Uterus (tissue), 4 donors: ENCODE results near the gene SLC25A28. TPM values are rescaled to one million over a fixed set of nuclear protein-coding genes. Genes with fewer than 3 reads are reported as not detected.
"Not testable (repeated sequence)": the region's sequence is repeated elsewhere in the genome, so short reads cannot be mapped to it uniquely, and the experiment has no call there.

Experiments
- DNase-seq, 2 donors: peaks; one replicate each; pipeline ENCODE4 v3.0.0-alpha.2; 2019 to 2020
- H3K27ac ChIP-seq, 2 donors: fragments of 200-600 bp; sonication (generic); 1 replicate in 1 of 2; 2 replicates in 1 of 2; pipeline ENCODE4 v1.5.1; 2016 to 2018
- H3K27me3 ChIP-seq, 2 donors: fragments of 200-600 bp; sonication (generic); one replicate each; pipeline ENCODE4 v1.5.1; 2018 to 2019; ENCODE audit warnings: control low read depth in 1 of 2
- H3K36me3 ChIP-seq, 2 donors: fragments of 200-600 bp; sonication (generic); one replicate each; pipeline ENCODE4 v1.5.1; 2019; ENCODE audit warnings: control low read depth in 1 of 2
- H3K4me1 ChIP-seq, 2 donors: fragments of 200-600 bp; sonication (generic); one replicate each; pipeline ENCODE4 v1.5.1; 2018 to 2019; ENCODE audit warnings: control low read depth in 1 of 2
- H3K4me3 ChIP-seq, 2 donors: fragments of 200-600 bp; sonication (generic); 1 replicate in 1 of 2; 2 replicates in 1 of 2; pipeline ENCODE4 v1.5.1; 2018 to 2019; ENCODE audit warnings: mild to moderate bottlenecking in 1 of 2
- H3K9me3 ChIP-seq, 2 donors: fragments of 200-600 bp; sonication (generic); one replicate each; pipeline ENCODE4 v1.5.1; 2019; ENCODE audit warnings: control low read depth in 1 of 2
- CTCF ChIP-seq, 4 experiments: fragments of 200-600 bp in 2 of 4; fragments of 450-650 bp in 2 of 4; sonication (generic) in 2 of 4; IDR thresholded peaks; one replicate each; pipeline ENCODE4 v1.5.1; 2016 to 2019; ENCODE audit warnings: antibody characterized with exemption in 4 of 4, mild to moderate bottlenecking in 2 of 4, moderate library complexity in 1 of 4
- POLR2A ChIP-seq, 2 donors: fragments of 450-650 bp; IDR thresholded peaks; one replicate each; pipeline ENCODE4 v1.6.1; 2016; ENCODE audit warnings: antibody characterized with exemption in 2 of 2, mild to moderate bottlenecking in 1 of 2, moderate library complexity in 1 of 2
- intact Hi-C: fragments of 100-400 bp; cut with DNase I; formaldehyde crosslinking; loops from one replicate; pipeline ENCODE4 v1.15.1; 2023; ENCODE audit warnings: low total_unique reads
- total RNA-seq, 4 donors: library from RNA; depleted of rRNA in 3 of 4; stranded (reverse); fragments of >200 nt in 3 of 4; gene quantifications; one replicate each; pipeline versions ENCODE4 v1.1.0 to v1.2.4, GENCODE V29; 2014 to 2023
- donor health status: DM: yes; HTN: yes; CAD: no.

Gene SLC25A28
- total RNA-seq, 4 donors from 2014 or later, result 11.0 to 72.4 (median 38.8) TPM

- no peaks in the 10 kb centered on the region for H3K4me1 ChIP-seq
- no peak for DNase-seq
- no peak for TF ChIP-seq POLR2A (IDR thresholded peaks at IDR 0.05)
- no peak for TF ChIP-seq CTCF (IDR thresholded peaks at IDR 0.05)
Measured at GRCh38 chr10:99598011-99598410, 22.2 kb downstream of the SLC25A28 start.

GRCh38 chr10:99596708-99597107 lies 23.5 kb downstream of the SLC25A28 start:
- H3K27me3 ChIP-seq, H3K27ac ChIP-seq, H3K9me3 ChIP-seq, DNase-seq, H3K4me3 ChIP-seq, H3K36me3 ChIP-seq, H3K4me1 ChIP-seq, intact Hi-C loops: not testable (repeated sequence)

More at GRCh38 chr10:99598011-99598410, 22.2 kb downstream of the SLC25A28 start:
- no peaks in the 10 kb centered on the region for H3K27me3 ChIP-seq
- no peak overlapping the region for H3K4me3 ChIP-seq
- no peak overlapping the region for H3K27ac ChIP-seq
- H3K9me3 ChIP-seq, result no peaks in the 10 kb centered on the region
- intact Hi-C loops, result no loop called here
- no peaks in the 10 kb centered on the region for H3K36me3 ChIP-seq

GRCh38 chr10:99595770-99596465 lies 24.3 kb downstream of the SLC25A28 start:
- intact Hi-C loops, result no loop called here
- H3K27me3 ChIP-seq, result no peaks in the 10 kb centered on the region
- TF ChIP-seq CTCF (IDR thresholded peaks at IDR 0.05), result no peak
- no peak for TF ChIP-seq POLR2A (IDR thresholded peaks at IDR 0.05)
- H3K36me3 ChIP-seq, result no peaks in the 10 kb centered on the region
- DNase-seq, result no peak
- H3K4me1 ChIP-seq, result no peaks in the 10 kb centered on the region
- no peak overlapping the region for H3K27ac ChIP-seq
- H3K4me3 ChIP-seq, result no peak overlapping the region
- no peaks in the 10 kb centered on the region for H3K9me3 ChIP-seq

- intact Hi-C loops, result no loop called here
- no peak overlapping the region for H3K4me3 ChIP-seq
Measured at GRCh38 chr10:99595236-99595635, 25.0 kb downstream of the SLC25A28 start.

GRCh38 chr10:99593312-99593711 lies 26.9 kb downstream of the SLC25A28 start:
- no peak for TF ChIP-seq CTCF (IDR thresholded peaks at IDR 0.05)
- TF ChIP-seq POLR2A (IDR thresholded peaks at IDR 0.05), result no peak
- Histone ChIP-seq H3K27ac (no peak overlapping the region), H3K36me3 (no peaks in the 10 kb centered on the region), H3K4me3 (no peak overlapping the region), H3K27me3 (no peaks in the 10 kb centered on the region), H3K4me1 (no peaks in the 10 kb centered on the region), H3K9me3 (no peaks in the 10 kb centered on the region)
- DNase-seq, result no peak
- intact Hi-C loops, result no loop called here

More at GRCh38 chr10:99595236-99595635, 25.0 kb downstream of the SLC25A28 start:
- Histone ChIP-seq H3K36me3 (no peaks in the 10 kb centered on the region), H3K4me1 (no peaks in the 10 kb centered on the region), H3K9me3 (no peaks in the 10 kb centered on the region), H3K27me3 (no peaks in the 10 kb centered on the region), H3K27ac (no peak overlapping the region)
- TF ChIP-seq CTCF (IDR thresholded peaks at IDR 0.05), result no peak
- no peak for DNase-seq
